GM13976 (cell line): ENCODE data around the gene NKAIN2.

Source experiments
- DNase-seq: peaks from one replicate; pipeline ENCODE4 v3.0.0; 2012; ENCODE audit warnings: low spot score
- CTCF ChIP-seq: IDR thresholded peaks from 2 replicates; pipeline ENCODE4 v1.5.1; 2012; ENCODE audit warnings: borderline replicate concordance, mild to moderate bottlenecking; ENCODE audit not compliant: insufficient read depth; ENCODE audit errors: extremely low read depth, missing control alignments, control extremely low read depth
- in situ Hi-C: fragments of 300-500 bp; cut with MboI; formaldehyde crosslinking; loops from one replicate; pipeline ENCODE4 v1.12.0; 2022; ENCODE audit warnings: low sequenced_read_pairs, mixed read lengths, inconsistent platforms; ENCODE audit not compliant: unreplicated experiment

The NKAIN2 gene

GRCh38 chr6:124783344-124783743 lies 979.7 kb downstream of the NKAIN2 start:
- no peak for TF ChIP-seq CTCF
- in situ Hi-C loops, result no loop called here
- DNase-seq, result no peak

- no peak for DNase-seq
- in situ Hi-C loops, result no loop called here
- no peak for TF ChIP-seq CTCF
These were observed 987.5 kb downstream of the NKAIN2 start for GRCh38 chr6:124791156-124791555.

- DNase-seq, result no peak
- in situ Hi-C loops, result no loop called here
- TF ChIP-seq CTCF, result no peak
These were observed 988.7 kb downstream of the NKAIN2 start for GRCh38 chr6:124792386-124792785.

GRCh38 chr6:124793398-124793797 lies 989.7 kb downstream of the NKAIN2 start:
- in situ Hi-C loops, result no loop called here
- TF ChIP-seq CTCF, result no peak
- no peak for DNase-seq

- in situ Hi-C loops, result no loop called here
- no peak for TF ChIP-seq CTCF
- DNase-seq, result no peak
These were observed 992.2 kb downstream of the NKAIN2 start for GRCh38 chr6:124795643-124796463.

GRCh38 chr6:124796464-124796970 lies 992.9 kb downstream of the NKAIN2 start:
- in situ Hi-C loops, result no loop called here
- DNase-seq, result no peak
- no peak for TF ChIP-seq CTCF
